AG04450 (cell line): ENCODE measurements around the gene POLR1A. TPM values are rescaled to one million over a fixed set of nuclear protein-coding genes. Genes with fewer than 3 reads are reported as not detected.

ENCODE experiments used
- CTCF ChIA-PET: fragments of 300-600, 350-600 bp; formaldehyde crosslinking; extraction: SDS; loops from one replicate; lab custom pipeline; 2022; ENCODE audit warnings: antibody characterized with exemption, inconsistent platforms; lab: Charles Lee
- POLR2A ChIA-PET: fragments of 350-600 bp; formaldehyde crosslinking; extraction: SDS; loops from one replicate; lab custom pipeline; 2021; ENCODE audit warnings: antibody characterized with exemption, inconsistent platforms; lab: Yijun Ruan, JAX
- DNase-seq: peaks from one replicate; pipeline ENCODE4 v3.0.0-alpha.2; 2011; ENCODE audit warnings: low read depth, low spot score
- H3K27ac ChIP-seq: one replicate; pipeline ENCODE4 v1.5.1; 2012; ENCODE audit warnings: low read depth, low read length, control low read depth
- H3K27me3 ChIP-seq: one replicate; pipeline ENCODE4 v1.6.0; 2012; ENCODE audit warnings: low read length; ENCODE audit not compliant: control insufficient read depth, insufficient read depth
- H3K4me3 ChIP-seq: 2 replicates; pipeline ENCODE4 v1.5.1; 2011; ENCODE audit warnings: mild to moderate bottlenecking, low read depth, low read length, control low read depth
- H3K9me3 ChIP-seq: 2 replicates; pipeline ENCODE4 v1.5.1; 2012; ENCODE audit warnings: low read length; ENCODE audit not compliant: control insufficient read depth, insufficient read depth
- CTCF ChIP-seq: IDR thresholded peaks from 2 replicates; pipeline ENCODE4 v1.5.1; 2011; ENCODE audit warnings: low read depth, low read length, control low read depth, inconsistent platforms
- polyA plus RNA-seq: library from polyadenylated mRNA; depleted of rRNA; stranded (reverse); fragments of >200 nt; gene quantifications from 2 replicates; pipeline ENCODE4 v1.2.3, GENCODE V29; 2011

Gene POLR1A
- polyA plus RNA-seq, 1 experiment, result 11.1 TPM

GRCh38 chr2:86052676-86053075, 53.0 kb downstream of the POLR1A start:
- CTCF ChIA-PET, result interaction anchor here (0.5 to 1.3 kb wide), 3 partner anchors 27 to 232 kb away, joined by 3 to 5 read pairs (median 3); no protein-coding TSS in a partner anchor
- H3K4me3 ChIP-seq, result no peak overlapping the region

GRCh38 chr2:86052265-86052664, 53.4 kb downstream of the POLR1A start:
- ChIA-PET POLR2A (no interaction called here), CTCF (interaction anchor here (0.5 to 1.0 kb wide), 2 partner anchors 28 to 231 kb away, joined by 3 to 5 read pairs; no protein-coding TSS in a partner anchor)
- no peak for TF ChIP-seq CTCF

More at GRCh38 chr2:86052676-86053075, 53.0 kb downstream of the POLR1A start:
- no peak for DNase-seq
- Histone ChIP-seq H3K27me3 (no peaks in the 10 kb centered on the region), H3K9me3 (no peaks in the 10 kb centered on the region; the same call in 1 of the 2 replicates), H3K27ac (no peak overlapping the region)
- POLR2A ChIA-PET, result no interaction called here
- no peak for TF ChIP-seq CTCF

GRCh38 chr2:86050301-86050700, 55.4 kb downstream of the POLR1A start:
- Histone ChIP-seq H3K9me3 (no peaks in the 10 kb centered on the region; the same call in 1 of the 2 replicates), H3K27me3 (no peaks in the 10 kb centered on the region), H3K4me3 (no peak overlapping the region), H3K27ac (no peak overlapping the region)
- DNase-seq, result no peak
- POLR2A ChIA-PET, result no interaction called here
- TF ChIP-seq CTCF, result no peak
- CTCF ChIA-PET, result interaction anchor here (0.7 kb wide), 1 partner anchor 29 kb away, joined by 7 read pairs; no protein-coding TSS in a partner anchor

More at GRCh38 chr2:86052265-86052664, 53.4 kb downstream of the POLR1A start:
- DNase-seq, result no peak
- Histone ChIP-seq H3K27ac (no peak overlapping the region), H3K27me3 (no peaks in the 10 kb centered on the region), H3K9me3 (no peaks in the 10 kb centered on the region; the same call in 1 of the 2 replicates), H3K4me3 (no peak overlapping the region)

DNA sequence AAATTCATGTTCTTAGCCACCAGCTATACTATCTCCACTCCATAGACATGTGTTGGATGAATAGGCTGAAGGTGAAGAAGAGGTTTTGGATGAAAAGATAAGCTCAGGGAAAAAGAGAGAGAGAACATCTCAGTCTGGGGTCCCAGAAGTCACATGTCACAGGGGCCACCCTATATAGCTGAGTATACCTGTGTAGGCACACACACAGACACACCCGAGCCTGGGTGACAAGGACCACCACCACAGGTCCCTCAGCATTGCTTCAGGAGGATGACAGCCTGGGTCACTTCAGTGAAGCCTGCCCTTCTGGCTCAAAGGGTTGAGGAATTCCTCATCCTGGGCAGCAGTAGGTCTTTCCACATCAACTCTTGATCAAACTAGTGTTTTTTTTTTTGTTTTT, 56.2 kb downstream of the POLR1A start:
- no peak for DNase-seq
- no peak overlapping the region for H3K27ac ChIP-seq
- ChIA-PET CTCF (no interaction called here), POLR2A (no interaction called here)
- H3K4me3 ChIP-seq, result no peak overlapping the region
- no peak for TF ChIP-seq CTCF
- no peaks in the 10 kb centered on the region; the same call in 1 of the 2 replicates for H3K9me3 ChIP-seq
- no peaks in the 10 kb centered on the region for H3K27me3 ChIP-seq

- H3K27ac ChIP-seq, result no peak overlapping the region
- H3K27me3 ChIP-seq, result no peaks in the 10 kb centered on the region
- TF ChIP-seq CTCF, result no peak
- no peak for DNase-seq
- no peaks in the 10 kb centered on the region; the same call in 1 of the 2 replicates for H3K9me3 ChIP-seq
- ChIA-PET POLR2A (no interaction called here), CTCF (no interaction called here)
- H3K4me3 ChIP-seq, result no peak overlapping the region
Measured at GRCh38 chr2:86048888-86049287, 56.8 kb downstream of the POLR1A start.
